Kidney epithelial cell (primary cell): ENCODE measurements around the gene GRIN1. TPM values are rescaled to one million over a fixed set of nuclear protein-coding genes. Genes with fewer than 3 reads are reported as not detected.

Experiments used
- DNase-seq: peaks from one replicate; pipeline ENCODE4 v3.0.0-alpha.2; 2010; ENCODE audit warnings: low read depth
- H3K27me3 ChIP-seq: 2 replicates; pipeline ENCODE4 v1.6.0; 2011; ENCODE audit warnings: low read length; ENCODE audit not compliant: control insufficient read depth, insufficient read depth
- H3K36me3 ChIP-seq: 2 replicates; pipeline ENCODE4 v1.5.1; 2011; ENCODE audit warnings: low read length; ENCODE audit not compliant: control insufficient read depth, insufficient read depth
- H3K4me3 ChIP-seq: 2 replicates; pipeline ENCODE4 v1.5.1; 2011; ENCODE audit warnings: low read depth, mild to moderate bottlenecking, control low read depth, low read length
- CTCF ChIP-seq: IDR thresholded peaks from 2 replicates; pipeline ENCODE4 v1.5.1; 2011; ENCODE audit warnings: mild to moderate bottlenecking, moderate library complexity, low read length, control low read depth, inconsistent platforms; ENCODE audit not compliant: insufficient read depth, poor library complexity, severe bottlenecking
- total RNA-seq: library from RNA; depleted of rRNA; stranded (reverse); fragments of >200 nt; gene quantifications from 2 replicates; pipeline ENCODE4 v1.2.3, GENCODE V29; 2015

The GRIN1 gene
- total RNA-seq, 1 donor from 2014 or later = 0.04 TPM

GRCh38 chr9:137214620-137215019, 75.7 kb downstream of the GRIN1 start:
- Histone ChIP-seq H3K27me3 (no peaks in the 10 kb centered on the region), H3K4me3 (no peak overlapping the region), H3K36me3 (no peaks in the 10 kb centered on the region)
- TF ChIP-seq CTCF = no peak
- no peak for DNase-seq

- Histone ChIP-seq H3K4me3 (no peak overlapping the region), H3K27me3 (no peaks in the 10 kb centered on the region), H3K36me3 (no peaks in the 10 kb centered on the region)
- no peak for TF ChIP-seq CTCF
- no peak for DNase-seq
Observed at GRCh38 chr9:137215196-137215986, 76.4 kb downstream of the GRIN1 start.

- no peak overlapping the region for H3K4me3 ChIP-seq
- H3K27me3 ChIP-seq = no peaks in the 10 kb centered on the region
- TF ChIP-seq CTCF = no peak
- no peak for DNase-seq
- H3K36me3 ChIP-seq = no peaks in the 10 kb centered on the region
Observed at GRCh38 chr9:137216188-137216965, 77.4 kb downstream of the GRIN1 start.

GRCh38 chr9:137217276-137218211, 78.6 kb downstream of the GRIN1 start:
- Histone ChIP-seq H3K36me3 (no peaks in the 10 kb centered on the region), H3K27me3 (no peaks in the 10 kb centered on the region), H3K4me3 (no peak overlapping the region)
- no peak for TF ChIP-seq CTCF
- DNase-seq = no peak

GRCh38 chr9:137218212-137218753, 79.3 kb downstream of the GRIN1 start:
- H3K27me3 ChIP-seq = no peaks in the 10 kb centered on the region
- DNase-seq = no peak
- no peak for TF ChIP-seq CTCF
- H3K4me3 ChIP-seq = no peak overlapping the region
- H3K36me3 ChIP-seq = no peaks in the 10 kb centered on the region
